ENCODE results near the gene MAGOH. TPM values are rescaled to one million over a fixed set of nuclear protein-coding genes. Genes with fewer than 3 reads are reported as not detected.
A peak's percentile ranks its signal among the peaks of the same experiment; 100 is the strongest.
"Not testable (repeated sequence)": the region's sequence is repeated elsewhere in the genome, so short reads cannot be mapped to it uniquely, and the experiment has no call there.

Gene MAGOH
- 100 to 1,000 TPM in 2 of 3 donors, 10 to 100 TPM in 1; 93.2 to 109 (median 105) TPM for polyA plus RNA-seq (ENCODE audit: insufficient read length in 3 of 3)

DNA sequence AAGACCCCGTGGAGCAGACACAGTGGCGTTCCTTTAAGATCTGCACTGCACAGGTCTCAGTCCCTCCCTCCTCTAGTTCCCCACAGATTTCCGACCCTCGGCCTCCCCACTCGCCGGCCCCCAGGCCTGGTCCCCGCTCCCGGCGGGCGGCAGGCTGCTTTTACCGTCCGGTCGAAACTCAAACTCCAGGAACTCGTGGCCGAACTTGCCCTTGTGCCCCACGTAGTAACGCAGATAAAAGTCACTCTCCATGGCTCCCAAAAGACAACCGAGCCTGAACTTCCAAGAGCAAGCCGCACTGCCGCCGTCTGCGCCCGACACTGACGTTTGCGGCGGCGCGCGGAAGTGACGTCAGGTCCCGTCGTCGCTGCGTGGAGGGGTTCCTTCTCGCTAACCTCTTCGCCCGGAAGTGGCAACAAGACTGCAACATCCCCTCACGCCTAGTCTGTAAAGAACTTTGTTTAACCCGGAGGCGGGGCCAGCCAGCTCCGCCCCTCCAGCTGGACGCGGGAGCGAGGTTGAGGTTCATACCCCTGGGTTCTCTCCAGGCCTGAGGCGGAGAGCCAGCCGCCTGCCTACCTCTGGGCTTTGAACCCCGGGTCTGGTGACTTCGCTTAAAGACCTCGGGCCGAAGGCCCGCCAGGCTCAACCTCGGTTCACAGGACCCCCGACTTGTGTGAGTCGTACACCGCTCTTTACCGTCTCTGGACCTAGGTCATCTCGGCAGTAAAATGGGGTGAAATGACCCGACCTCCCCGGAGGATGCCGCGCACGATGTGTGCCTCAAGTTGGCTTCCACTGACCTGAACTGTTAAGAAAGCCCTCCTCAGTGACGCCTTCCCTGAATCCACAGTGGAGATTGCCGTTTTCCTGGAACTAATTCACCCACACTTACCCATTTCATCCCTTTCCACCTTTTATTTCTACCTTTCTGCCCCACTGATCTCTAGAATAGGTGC lies at the start of gene MAGOH:
Gene MAGOH (minus strand): TSS at position 322 of the 959 bp plus-strand sequence. CDS start 70 bp downstream, at position 252.
- peak; percentile 87 to 88 (median 88) for DNase-seq (ENCODE audit: low read depth in 3 of 3, low spot score in 2 of 3)

DNA sequence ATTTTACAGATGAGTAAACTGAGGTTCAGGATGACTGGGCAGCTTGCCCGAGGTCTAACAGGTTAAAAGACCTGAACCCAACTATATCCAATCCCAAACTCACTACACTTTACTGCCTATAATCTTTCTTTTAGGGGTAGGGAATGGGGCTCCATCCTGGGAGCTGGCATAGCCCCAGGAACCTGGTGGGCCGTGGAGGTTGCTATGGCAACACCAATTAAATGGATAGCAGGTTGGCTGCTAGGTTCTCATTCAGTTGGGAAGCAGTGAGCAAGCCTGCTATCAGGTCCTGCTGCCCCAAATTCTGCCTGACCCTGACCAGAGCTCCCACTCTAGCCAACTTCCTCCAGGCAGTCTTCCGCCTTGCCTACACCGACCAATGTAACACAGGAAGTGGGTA lies 48.6 kb upstream of the MAGOH start:
- DNase-seq (ENCODE audit: low read depth in 3 of 3, low spot score in 2 of 3): no peak

DNA sequence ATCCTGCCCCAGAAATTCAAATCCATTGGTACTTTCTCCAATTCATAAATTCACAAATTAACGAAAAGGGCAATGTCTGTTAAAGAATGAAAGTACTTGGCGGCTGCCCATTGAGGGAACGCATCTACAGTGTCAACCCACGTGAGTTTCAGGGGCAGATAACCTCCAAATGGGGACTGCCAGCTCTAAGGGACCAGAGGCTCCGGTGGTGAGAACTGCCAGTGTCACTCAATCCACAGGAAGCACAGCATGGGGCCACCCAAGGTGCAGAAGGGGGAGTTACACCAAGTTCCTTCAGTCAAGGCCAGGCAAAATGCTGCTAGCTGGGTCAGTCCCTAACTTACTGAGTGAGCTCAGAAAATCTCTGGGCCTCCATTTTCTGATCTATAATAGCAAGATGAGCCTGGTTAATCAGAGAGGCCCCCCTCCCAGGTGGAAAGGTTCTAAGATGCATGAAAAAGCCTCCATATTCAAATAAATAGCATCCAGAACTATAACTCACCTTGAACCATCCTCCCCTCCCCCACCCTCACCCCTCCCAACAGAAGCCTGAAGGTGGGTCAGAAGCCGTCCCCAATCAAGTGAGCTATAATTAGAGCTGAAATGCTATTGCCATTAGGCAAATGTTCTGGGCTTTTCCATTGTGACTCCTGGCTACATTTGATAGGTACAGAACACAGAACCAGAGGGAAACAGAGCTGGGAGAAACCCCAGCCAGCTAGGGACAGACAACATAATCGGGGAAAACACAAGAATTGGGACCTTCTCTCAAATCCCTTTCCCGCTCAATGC lies 47.8 kb upstream of the MAGOH start:
- no peak for DNase-seq (ENCODE audit: low read depth in 3 of 3, low spot score in 2 of 3)

DNA sequence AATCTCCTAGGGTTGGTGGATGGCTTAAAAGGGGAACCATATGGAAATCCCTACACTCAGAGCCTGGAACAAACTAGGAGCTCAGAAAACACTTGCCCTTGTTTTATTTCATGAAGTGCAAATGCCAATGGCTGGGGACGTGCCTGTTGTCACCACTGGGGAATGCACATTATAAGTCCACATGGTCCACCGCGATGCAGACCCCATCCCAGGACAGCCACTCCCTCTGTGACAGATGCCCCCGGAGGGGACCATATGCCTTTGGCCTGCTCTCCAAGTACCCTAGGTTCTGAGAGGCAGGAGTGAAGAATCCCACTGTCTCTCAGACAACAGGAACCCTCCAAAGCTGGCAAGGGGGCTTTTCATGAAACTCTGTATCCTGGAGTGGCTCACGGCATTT lies 47.2 kb upstream of the MAGOH start:
- no peak for DNase-seq (ENCODE audit: low read depth in 3 of 3, low spot score in 2 of 3)

DNA sequence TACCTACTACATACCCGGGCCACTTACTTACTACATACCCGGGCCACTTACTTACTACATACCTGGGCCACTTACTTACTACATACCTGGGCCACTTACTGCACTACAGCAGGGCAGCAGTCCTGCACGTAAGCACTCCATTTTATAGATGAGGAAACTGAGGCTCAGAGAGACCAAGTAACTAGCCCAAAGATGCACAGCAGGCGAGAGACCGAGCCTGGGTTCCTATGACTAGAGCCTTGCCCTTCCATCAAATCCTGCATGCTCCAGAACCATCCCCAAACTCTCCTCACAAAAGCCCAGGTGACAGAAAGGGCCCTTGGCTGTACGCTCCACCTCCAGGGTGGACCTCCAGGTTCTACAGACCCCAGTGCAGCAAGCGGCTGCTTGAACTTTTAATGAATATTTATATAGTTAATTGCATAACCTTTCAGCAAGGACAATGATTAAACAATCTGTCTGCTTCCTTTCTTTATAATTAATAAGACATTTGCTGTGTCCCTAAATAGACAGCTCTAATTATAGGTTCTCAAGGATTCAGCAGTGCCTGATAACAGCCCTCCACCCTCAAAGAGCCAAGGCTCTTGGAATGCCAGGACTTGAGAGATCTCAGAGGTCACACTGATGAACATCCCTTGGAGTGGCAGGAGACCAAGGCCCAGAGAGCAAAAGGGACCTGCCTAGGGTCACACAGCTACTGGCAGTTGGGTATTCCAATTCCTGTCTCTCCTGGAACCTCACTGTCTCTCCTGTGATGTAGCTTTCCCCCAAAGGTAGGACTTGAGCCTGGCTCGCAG lies 46.1 kb upstream of the MAGOH start:
- no peak for DNase-seq (ENCODE audit: low read depth in 3 of 3, low spot score in 2 of 3)

DNA sequence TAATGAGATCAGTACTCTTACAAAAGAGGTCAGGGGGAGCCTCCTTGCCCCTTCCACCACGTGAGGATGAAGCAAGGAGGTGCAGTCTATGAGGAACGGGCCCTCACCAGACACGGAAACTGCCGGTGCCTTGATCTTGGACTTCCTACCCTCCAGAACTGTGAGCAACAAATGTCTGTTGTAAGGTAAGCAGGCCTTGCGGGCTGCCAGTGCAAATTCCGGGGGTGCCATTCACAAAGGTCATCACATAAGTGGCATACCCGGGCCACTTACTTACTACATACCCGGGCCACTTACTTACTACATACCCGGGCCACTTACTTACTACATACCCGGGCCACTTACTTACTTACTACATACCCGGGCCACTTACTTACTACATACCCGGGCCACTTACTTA lies 44.8 kb upstream of the MAGOH start:
- not testable (repeated sequence) for DNase-seq (ENCODE audit: low read depth in 3 of 3, low spot score in 2 of 3)

DNA sequence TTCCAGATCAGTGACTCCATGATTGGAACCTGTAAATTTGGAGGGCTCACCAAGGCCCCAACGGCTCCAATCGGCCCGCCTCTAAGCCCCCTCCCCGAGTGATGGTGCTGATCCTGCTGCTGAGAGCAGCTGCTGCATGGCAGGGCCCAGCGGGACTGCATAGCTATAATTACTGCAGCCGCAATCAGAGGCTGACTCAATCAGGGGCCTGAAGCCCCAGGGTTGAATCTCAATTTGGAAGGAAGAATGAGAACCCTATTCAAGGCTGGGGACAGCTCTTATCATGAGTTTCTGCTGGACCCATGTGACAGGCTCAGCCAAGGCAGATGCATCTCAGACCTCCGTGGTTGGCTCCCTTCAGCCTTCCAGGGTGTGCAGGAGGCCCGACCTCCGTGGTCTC lies 42.8 kb upstream of the MAGOH start:
- no peak for DNase-seq (ENCODE audit: low read depth in 3 of 3, low spot score in 2 of 3)

DNA sequence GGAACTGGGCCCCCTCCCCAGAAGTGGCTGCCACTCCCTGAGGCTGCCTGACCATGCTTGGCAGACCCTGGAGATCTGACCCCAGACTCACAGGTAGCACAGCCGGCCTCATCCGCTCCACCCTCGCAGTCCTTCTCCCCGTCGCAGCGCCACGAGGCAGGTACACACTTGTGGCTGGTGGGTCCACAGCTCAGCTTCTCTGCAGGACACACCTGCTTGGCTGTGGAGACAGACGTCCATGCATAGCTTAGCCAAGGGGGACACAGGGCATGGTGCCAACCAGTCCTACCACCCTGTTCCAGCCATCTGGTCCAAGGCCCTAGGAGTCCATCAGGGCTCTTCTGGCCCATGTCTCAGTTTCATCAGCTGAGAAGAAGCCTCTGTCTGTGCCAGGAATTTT lies 42.2 kb upstream of the MAGOH start:
- DNase-seq (ENCODE audit: low read depth in 3 of 3, low spot score in 2 of 3): no peak

DNA sequence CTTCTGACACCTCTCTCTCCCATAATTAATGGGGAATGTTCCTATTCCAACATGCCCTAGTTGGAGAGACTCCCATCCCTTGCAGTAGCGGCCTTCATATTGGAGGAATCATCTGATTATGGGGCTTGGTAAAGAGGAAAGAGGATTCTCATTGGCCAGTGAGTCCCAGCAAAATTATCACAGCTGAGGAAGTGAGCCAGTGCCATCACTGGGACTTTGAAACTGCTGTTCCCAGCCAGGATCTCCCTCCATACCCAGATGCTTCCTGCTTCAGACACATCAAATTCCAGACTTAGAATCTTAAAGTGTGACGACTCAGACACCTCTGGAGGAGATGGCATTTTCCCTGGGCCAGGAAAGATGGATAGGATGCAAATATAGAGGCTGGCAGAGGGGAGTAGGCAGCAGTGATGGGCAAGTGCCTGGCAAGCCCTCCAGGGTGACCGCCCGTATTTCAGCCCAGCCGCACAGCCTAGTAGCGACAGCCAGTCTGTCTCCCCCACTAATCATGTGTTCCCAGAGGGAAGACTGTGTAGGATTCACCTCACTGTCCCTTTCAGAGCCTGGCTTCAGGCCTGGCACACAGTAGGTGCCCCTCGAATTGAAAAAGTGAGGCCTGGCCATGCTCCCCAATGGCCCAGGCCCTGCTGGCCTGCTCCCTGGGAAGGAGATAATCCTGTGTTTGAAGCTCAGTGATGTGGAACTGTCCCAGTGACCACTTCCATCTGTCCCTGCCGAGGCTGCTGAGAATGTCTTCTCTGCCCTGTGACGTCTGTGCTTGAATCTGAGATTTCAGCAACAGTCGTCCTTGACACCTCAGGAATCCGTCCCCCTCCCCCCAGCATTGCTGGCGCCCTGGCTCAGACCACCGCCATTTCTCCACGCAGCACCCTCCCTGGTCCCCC lies 41.2 kb upstream of the MAGOH start:
- no peak for DNase-seq (ENCODE audit: low read depth in 3 of 3, low spot score in 2 of 3)

DNA sequence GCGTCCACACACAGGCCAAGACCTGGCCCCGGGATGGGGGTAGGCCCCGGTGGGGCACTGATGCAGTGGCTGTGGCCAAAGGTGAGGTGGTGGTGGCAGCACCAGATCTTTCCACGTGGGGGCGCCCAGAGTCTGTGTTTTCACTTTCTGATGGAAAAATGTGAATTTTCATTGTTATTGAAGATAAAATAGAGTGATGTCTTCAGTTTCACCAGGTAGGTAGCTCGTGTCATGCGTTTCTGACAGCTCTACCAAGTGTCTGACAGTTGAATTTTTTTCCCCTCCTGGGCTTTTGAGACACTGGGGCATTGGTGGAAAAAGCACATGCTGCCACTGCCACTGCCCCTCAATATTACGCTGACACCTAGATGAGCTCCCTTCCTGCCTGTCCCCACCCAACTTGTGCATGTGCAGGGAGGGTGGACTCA lies 40.0 kb upstream of the MAGOH start:
- DNase-seq (ENCODE audit: low read depth in 3 of 3, low spot score in 2 of 3): no peak

DNA sequence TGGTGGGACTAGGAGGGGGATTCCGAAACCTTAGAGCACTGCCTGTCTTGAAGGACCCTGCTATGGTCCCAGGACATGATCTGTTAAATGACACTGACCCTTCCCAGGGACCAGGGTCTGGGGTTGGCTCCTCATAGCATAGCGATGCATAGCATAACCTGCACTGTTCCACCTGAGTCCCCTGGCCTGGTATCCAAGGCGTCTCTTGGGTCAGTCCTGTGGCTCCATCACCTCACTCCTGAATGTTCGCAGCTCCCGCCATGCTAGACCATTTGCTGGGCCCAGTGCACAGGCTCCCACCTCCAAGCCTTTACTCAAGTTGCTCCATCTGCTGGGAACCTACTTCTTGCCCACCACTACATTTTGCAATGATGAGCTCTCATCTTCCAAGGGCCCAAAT lies 39.0 kb upstream of the MAGOH start:
- DNase-seq (ENCODE audit: low read depth in 3 of 3, low spot score in 2 of 3): no peak

DNA sequence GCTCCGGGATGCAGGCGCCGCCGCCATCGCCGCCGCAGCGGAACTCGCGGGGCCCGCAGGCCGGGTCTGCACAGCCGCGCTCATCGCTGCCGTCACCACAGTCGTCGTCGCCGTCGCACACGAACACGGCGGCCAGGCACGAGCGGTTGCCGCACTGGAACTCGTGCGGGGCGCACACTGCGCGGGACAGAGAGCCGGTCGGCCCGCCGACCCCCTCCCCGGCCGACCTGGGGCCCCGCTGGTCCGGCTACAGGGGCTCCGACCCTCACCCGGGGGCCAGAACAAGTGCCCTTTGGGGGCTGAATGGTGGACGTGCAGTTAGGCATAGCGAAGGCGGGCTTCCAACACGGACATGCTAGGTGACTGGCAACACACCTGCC lies 38.6 kb upstream of the MAGOH start:
- DNase-seq (ENCODE audit: low read depth in 3 of 3, low spot score in 2 of 3): no peak

DNA sequence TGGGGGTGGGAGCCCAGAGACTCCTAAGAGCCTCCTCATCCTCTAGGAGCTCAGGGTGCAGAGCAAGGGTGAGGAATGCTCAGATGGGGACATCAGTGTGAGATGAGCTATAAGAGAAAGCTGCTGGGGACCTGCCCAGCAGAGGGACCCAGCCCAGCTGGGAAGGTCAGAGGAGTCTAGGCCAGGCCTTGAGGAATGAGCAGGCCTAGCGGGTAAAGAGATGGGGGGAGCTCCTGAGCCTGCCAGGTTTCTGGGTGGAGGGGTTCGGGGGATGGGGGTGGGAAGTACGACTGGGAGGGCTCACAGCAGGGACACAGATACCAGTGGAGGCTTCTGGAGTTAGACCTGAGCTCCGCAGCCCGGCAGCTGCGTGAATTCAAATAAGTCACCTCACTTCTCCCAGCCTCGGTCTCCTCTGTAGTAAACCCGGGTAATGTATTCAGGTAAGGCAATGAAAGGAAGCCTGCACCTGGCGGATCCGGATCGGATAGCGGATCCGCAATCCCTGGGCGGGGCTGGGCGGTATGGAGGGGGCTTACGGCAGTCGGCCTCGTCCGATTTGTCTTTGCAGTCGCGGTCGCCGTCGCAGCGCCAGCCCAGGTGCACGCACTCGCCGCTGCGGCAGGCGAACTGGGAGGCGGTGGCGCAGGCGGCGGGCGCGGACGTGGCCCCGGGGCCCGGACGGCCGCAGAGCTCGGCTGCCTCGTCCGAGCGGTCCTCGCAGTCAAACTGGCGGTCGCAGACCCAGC lies 38.0 kb upstream of the MAGOH start:
- DNase-seq (ENCODE audit: low read depth in 3 of 3, low spot score in 2 of 3): no peak

DNA sequence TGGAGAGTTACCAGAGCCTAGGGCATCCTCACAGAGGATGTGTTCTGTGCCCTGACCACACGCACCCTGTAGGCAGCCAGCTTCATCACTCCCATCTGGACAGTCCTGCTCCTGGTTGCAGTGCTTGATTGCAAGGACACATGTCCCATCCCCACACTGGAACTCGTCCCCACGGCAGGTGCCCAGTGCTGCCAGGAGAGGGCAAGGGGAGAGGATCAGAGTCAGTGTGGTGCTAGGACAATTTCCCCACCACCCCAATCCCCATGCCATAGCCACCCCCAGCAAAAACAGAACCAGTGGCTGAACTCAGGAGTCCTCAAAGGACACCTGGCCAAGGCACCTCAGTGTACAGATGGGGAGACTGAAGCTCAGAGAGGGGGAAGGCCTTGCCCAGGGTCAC lies 37.2 kb upstream of the MAGOH start:
- DNase-seq (ENCODE audit: low read depth in 3 of 3, low spot score in 2 of 3): no peak

DNA sequence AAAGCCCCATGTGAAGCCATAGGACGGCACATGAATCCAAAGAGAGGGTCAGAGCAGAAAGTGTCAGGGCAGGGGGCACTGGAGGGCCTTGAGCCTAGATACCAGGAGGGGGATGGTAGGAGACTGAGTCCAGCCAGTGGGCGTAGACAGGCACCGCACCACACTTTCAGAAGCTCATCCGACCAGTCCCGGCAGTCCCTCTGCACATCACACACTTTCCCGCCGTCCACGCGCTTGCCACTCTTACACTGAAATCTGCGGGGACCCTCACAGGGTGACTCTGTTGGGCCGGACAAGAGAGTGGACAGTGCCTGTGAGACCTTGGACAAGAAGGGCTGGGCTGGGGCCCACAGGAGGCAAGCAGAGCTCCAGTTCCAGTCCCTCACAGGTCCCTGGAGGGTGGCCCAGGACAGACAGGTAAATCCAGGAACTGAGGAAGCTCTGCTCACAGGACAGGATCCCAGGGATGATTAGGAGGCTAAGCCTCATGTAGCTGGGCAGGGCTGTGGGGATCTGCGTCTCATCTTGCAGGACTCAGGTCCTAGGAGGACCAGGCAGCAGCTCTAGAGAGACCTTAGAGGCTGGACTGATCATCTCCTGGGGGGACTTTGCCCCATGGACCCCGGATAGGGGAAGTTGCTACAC lies 36.3 kb upstream of the MAGOH start:
- DNase-seq (ENCODE audit: low read depth in 3 of 3, low spot score in 2 of 3): no peak

DNA sequence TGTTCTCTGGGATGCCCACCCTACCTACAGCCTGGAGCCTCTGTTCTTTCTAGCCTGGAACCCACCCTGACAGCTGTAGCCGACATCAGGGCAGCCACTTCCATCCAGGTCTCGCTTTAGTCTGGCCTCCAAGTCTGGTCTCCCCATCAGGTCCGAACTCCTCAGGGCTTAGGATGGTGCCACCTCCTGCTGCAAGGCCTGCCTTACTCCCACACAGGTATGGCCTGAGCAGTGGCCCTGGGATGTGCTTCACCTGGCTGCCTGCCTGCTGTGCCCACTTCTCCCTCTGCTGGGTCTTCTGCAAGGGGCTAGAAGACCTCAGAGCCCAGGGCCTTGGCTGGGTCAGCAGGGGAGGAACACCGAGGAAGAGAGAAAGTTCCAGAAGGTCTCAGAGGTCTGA lies 35.7 kb upstream of the MAGOH start:
- DNase-seq (ENCODE audit: low read depth in 3 of 3, low spot score in 2 of 3): no peak

DNA sequence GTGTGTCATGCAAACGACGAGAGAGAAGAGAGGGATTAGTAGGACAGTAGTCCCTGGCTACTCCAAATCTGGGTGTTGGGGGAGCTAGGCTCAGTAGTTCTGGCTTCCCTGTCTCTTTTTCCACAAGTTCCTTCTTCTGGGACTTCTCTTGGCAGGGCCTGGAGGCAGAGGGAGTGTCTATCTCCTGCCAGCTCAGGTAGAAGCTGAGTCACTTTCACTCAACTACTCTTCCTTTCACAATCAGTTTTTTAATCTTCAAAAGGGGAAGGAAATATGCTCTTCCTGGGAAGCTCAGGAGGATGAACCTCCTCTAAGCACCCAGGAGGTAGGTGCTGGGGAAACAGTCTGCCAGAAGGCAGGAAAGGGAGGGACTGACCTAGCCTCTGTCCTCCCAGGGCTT lies 35.2 kb upstream of the MAGOH start:
- DNase-seq (ENCODE audit: low read depth in 3 of 3, low spot score in 2 of 3): no peak

DNA sequence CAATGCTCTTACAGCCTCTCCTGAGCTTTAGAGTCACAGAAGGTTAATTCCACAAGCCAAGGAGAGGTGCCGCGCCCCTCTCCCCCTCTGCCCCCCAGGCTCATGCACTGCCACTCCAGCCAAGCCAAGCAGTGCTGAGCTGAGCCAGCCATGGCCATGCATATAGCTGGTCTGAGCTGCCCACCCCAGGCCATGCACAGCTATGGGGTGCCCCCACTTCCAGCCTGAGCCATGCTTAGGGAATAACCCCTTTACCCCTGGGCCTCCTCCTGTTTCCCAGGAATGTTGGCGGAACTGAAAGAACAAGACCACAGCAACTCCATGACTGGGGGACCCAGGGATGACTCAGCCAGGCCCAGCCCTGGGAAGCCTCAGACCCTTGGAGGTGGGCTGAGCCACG lies 34.0 kb upstream of the MAGOH start:
- DNase-seq (ENCODE audit: low read depth in 3 of 3, low spot score in 2 of 3): no peak
